ENCODE data around the gene INVS. TPM values are rescaled to one million over a fixed set of nuclear protein-coding genes. Genes with fewer than 3 reads are reported as not detected.
"Not testable (repeated sequence)": the region's sequence is repeated elsewhere in the genome, so short reads cannot be mapped to it uniquely, and the experiment has no call there.

INVS gene
- total RNA-seq, 1 experiment from 2014 or later, result 17.3 TPM

GRCh38 chr9:100315561-100315960, 216.5 kb downstream of the INVS start:
- DNase-seq (ENCODE audit: low read depth), result no peak

GRCh38 chr9:100317706-100318105, 218.7 kb downstream of the INVS start:
- DNase-seq (ENCODE audit: low read depth), result peak; percentile 63

GRCh38 chr9:100322954-100323536, 224.0 kb downstream of the INVS start:
- DNase-seq (ENCODE audit: low read depth), result peak; percentile 21

GRCh38 chr9:100324594-100325200, 225.7 kb downstream of the INVS start:
- DNase-seq (ENCODE audit: low read depth), result no peak

GRCh38 chr9:100338736-100339135, 239.7 kb downstream of the INVS start:
- not testable (repeated sequence) for DNase-seq (ENCODE audit: low read depth)

GRCh38 chr9:100340224-100340623, 241.2 kb downstream of the INVS start:
- DNase-seq (ENCODE audit: low read depth), result no peak

GRCh38 chr9:100341889-100342288, 242.8 kb downstream of the INVS start:
- no peak for DNase-seq (ENCODE audit: low read depth)

- no peak for DNase-seq (ENCODE audit: low read depth)
Observed at GRCh38 chr9:100346836-100347235, 247.8 kb downstream of the INVS start.

- DNase-seq (ENCODE audit: low read depth), result no peak
Observed at GRCh38 chr9:100350188-100350587, 251.1 kb downstream of the INVS start.

Small RNAs within 50 kb of the gene (small RNA-seq; reads per million reads assigned to genes)
- gene RN7SL75P, result not detected

Other genes with a start within 250 kb of the INVS start
- 7.5 and 9.4 TPM in 2 replicates for gene STX17, start 192.6 kb upstream of the INVS start, total RNA-seq (2014; rRNA removed; shearing (Covaris generic))
- 12.1 and 17.4 TPM in 2 replicates for gene ERP44, start 243 bp upstream of the INVS start, total RNA-seq (2014; rRNA removed; shearing (Covaris generic))

All from HT1080 (cell line).